ENCODE results near the gene STK39. TPM values are rescaled to one million over a fixed set of nuclear protein-coding genes. Genes with fewer than 3 reads are reported as not detected.

Gene STK39
- total RNA-seq, 3 donors from 2014 or later: 16.4 to 22.9 (median 19.2) TPM

- DNase-seq (ENCODE audit: low spot score in 2 of 2): no peak
- TF ChIP-seq POLR2AphosphoS5 (IDR thresholded peaks at IDR 0.05) (no peak), POLR2A (IDR thresholded peaks at IDR 0.05) (no peak), CTCF (IDR thresholded peaks at IDR 0.05) (no peak)
- Histone ChIP-seq H3K4me3 (no peak overlapping the region), H3K27me3 (no peaks in the 10 kb centered on the region), H3K4me1 (no peaks in the 10 kb centered on the region), H3K9me3 (no peaks in the 10 kb centered on the region), H3K36me3 (no peaks in the 10 kb centered on the region), H3K27ac (no peak overlapping the region)
- intact Hi-C loops (cut with DNase I; ENCODE audit: low total_unique reads): no loop called here
These were observed 108.5 kb downstream of the STK39 start for GRCh38 chr2:168138901-168139300.

- H3K9me3 ChIP-seq: no peaks in the 10 kb centered on the region
- DNase-seq (ENCODE audit: low spot score in 2 of 2): no peak
These were observed 109.0 kb downstream of the STK39 start for GRCh38 chr2:168138374-168138773.

GRCh38 chr2:168137510-168138180 lies 109.8 kb downstream of the STK39 start:
- no peaks in the 10 kb centered on the region for H3K9me3 ChIP-seq
- H3K4me3 ChIP-seq: no peak overlapping the region
- no peaks in the 10 kb centered on the region for H3K4me1 ChIP-seq
- no peak for TF ChIP-seq POLR2AphosphoS5 (IDR thresholded peaks at IDR 0.05)
- TF ChIP-seq POLR2A (IDR thresholded peaks at IDR 0.05): no peak
- no peaks in the 10 kb centered on the region for H3K36me3 ChIP-seq
- intact Hi-C loops (cut with DNase I; ENCODE audit: low total_unique reads): no loop called here
- no peak for DNase-seq (ENCODE audit: low spot score in 2 of 2)
- no peaks in the 10 kb centered on the region for H3K27me3 ChIP-seq
- H3K27ac ChIP-seq: peak overlapping the region in 1 of 2 donors; percentile 31

More at GRCh38 chr2:168138374-168138773, 109.0 kb downstream of the STK39 start:
- Histone ChIP-seq H3K36me3 (no peaks in the 10 kb centered on the region), H3K4me3 (no peak overlapping the region), H3K4me1 (no peaks in the 10 kb centered on the region), H3K27me3 (no peaks in the 10 kb centered on the region), H3K27ac (peak overlapping the region in 1 of 2 donors; percentile 31)
- TF ChIP-seq POLR2AphosphoS5 (IDR thresholded peaks at IDR 0.05): no peak
- no peak for TF ChIP-seq CTCF (IDR thresholded peaks at IDR 0.05)
- TF ChIP-seq POLR2A (IDR thresholded peaks at IDR 0.05): no peak
- intact Hi-C loops (cut with DNase I; ENCODE audit: low total_unique reads): no loop called here

- H3K36me3 ChIP-seq: no peaks in the 10 kb centered on the region
These were observed 110.9 kb downstream of the STK39 start for GRCh38 chr2:168136392-168136977.

DNA sequence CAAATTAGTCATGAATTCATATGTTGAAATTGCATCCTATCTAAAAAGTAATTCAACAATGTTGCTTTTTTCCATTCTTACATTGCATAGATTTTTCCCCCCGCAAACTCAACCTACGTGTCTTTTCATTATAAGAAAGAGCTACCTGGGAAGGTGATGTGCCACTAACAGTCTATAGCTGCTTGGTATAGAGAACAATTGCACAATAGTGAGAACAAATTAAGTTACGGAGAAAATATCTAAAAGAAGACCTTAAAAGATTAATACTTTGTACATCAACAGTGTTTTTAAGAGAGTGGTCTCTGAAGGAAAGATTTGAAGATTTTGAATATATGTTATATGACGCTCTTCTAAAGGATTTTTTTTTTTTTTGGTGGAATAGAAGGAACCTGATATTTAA lies 111.8 kb downstream of the STK39 start:
- DNase-seq (ENCODE audit: low spot score in 2 of 2): no peak
- H3K36me3 ChIP-seq: no peaks in the 10 kb centered on the region
- no peaks in the 10 kb centered on the region for H3K9me3 ChIP-seq
- no peak overlapping the region for H3K4me3 ChIP-seq
- no peaks in the 10 kb centered on the region for H3K27me3 ChIP-seq
- H3K27ac ChIP-seq: no peak overlapping the region
- intact Hi-C loops (cut with DNase I; ENCODE audit: low total_unique reads): no loop called here
- no peaks in the 10 kb centered on the region for H3K4me1 ChIP-seq
- TF ChIP-seq POLR2AphosphoS5 (IDR thresholded peaks at IDR 0.05) (no peak), CTCF (IDR thresholded peaks at IDR 0.05) (no peak), POLR2A (IDR thresholded peaks at IDR 0.05) (no peak)

More at GRCh38 chr2:168136392-168136977, 110.9 kb downstream of the STK39 start:
- no peak for DNase-seq (ENCODE audit: low spot score in 2 of 2)
- no peaks in the 10 kb centered on the region for H3K4me1 ChIP-seq
- no peaks in the 10 kb centered on the region for H3K9me3 ChIP-seq
- H3K27ac ChIP-seq: no peak overlapping the region
- H3K4me3 ChIP-seq: no peak overlapping the region
- intact Hi-C loops (cut with DNase I; ENCODE audit: low total_unique reads): no loop called here
- TF ChIP-seq CTCF (IDR thresholded peaks at IDR 0.05) (peak; percentile 50 to 69 (median 51)), POLR2AphosphoS5 (IDR thresholded peaks at IDR 0.05) (no peak)
- H3K27me3 ChIP-seq: no peaks in the 10 kb centered on the region
